Omental fat pad (tissue), 4 donors: ENCODE data around the gene BCL6B. TPM values are rescaled to one million over a fixed set of nuclear protein-coding genes. Genes with fewer than 3 reads are reported as not detected.

ENCODE experiments used
- ATAC-seq: fragments of 150-250 bp; one replicate; pipeline ENCODE4 v1.9.1; 2016; ENCODE audit warnings: mild to moderate bottlenecking, moderate library complexity; ENCODE audit not compliant: low FRiP score
- DNase-seq: peaks from one replicate; pipeline ENCODE4 v3.0.0-alpha.2; 2019; ENCODE audit warnings: low spot score
- CTCF ChIP-seq, 3 donors: fragments of 450-650 bp; IDR thresholded peaks; one replicate each; pipeline ENCODE4 v1.5.1; 2016 to 2017; ENCODE audit warnings: antibody characterized with exemption in 3 of 3, mild to moderate bottlenecking in 3 of 3, moderate library complexity in 2 of 3
- total RNA-seq, 4 donors: library from RNA; depleted of rRNA; stranded (reverse); fragments of >200 nt; gene quantifications; one replicate each; pipeline ENCODE4 v1.1.0, GENCODE V29; 2016

Gene BCL6B
- total RNA-seq, 4 donors from 2014 or later: 4.6 to 11.2 (median 8.2) TPM

- DNase-seq: peak; percentile 64
- ATAC-seq: peak; percentile 55
Observed at GRCh38 chr17:7021993-7022778, 664 bp upstream of the BCL6B start.

GRCh38 chr17:7023576-7024401 lies 939 bp downstream of the BCL6B start:
- ATAC-seq: peak; percentile 75
- no peak for TF ChIP-seq CTCF (IDR thresholded peaks at IDR 0.05)
- DNase-seq: peak; percentile 90

More at GRCh38 chr17:7021993-7022778, 664 bp upstream of the BCL6B start:
- peak in 2 of 3 donors; percentile 23 to 76 for TF ChIP-seq CTCF (IDR thresholded peaks at IDR 0.05)

GRCh38 chr17:7024402-7024785 lies 1.5 kb downstream of the BCL6B start:
- TF ChIP-seq CTCF (IDR thresholded peaks at IDR 0.05): no peak
- ATAC-seq: no peak
- DNase-seq: no peak

DNA sequence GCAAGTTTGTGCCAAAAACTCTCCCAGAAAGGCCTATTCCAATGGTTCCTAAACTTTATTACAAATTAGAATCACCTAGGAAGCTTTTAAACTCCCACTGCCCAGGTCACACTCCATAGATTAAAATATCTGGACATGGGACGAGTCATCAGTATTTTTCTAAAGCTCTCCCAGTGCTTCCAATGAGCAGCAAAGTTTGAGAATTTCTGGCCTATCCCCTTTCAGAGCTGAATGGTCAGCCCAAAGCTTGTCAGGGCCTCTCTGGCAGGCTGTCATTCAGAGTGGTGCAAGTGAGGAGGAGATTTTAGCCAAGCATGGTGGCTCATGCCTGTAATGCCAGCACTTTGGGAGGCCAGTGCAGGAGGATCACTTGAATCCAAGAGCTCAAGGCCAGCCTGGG lies 2.4 kb downstream of the BCL6B start:
- TF ChIP-seq CTCF (IDR thresholded peaks at IDR 0.05): no peak
- DNase-seq (no peak), ATAC-seq (no peak)

- no peak for ATAC-seq
- DNase-seq: no peak
- no peak for TF ChIP-seq CTCF (IDR thresholded peaks at IDR 0.05)
Observed at GRCh38 chr17:7026471-7027115, 3.7 kb downstream of the BCL6B start.

DNA sequence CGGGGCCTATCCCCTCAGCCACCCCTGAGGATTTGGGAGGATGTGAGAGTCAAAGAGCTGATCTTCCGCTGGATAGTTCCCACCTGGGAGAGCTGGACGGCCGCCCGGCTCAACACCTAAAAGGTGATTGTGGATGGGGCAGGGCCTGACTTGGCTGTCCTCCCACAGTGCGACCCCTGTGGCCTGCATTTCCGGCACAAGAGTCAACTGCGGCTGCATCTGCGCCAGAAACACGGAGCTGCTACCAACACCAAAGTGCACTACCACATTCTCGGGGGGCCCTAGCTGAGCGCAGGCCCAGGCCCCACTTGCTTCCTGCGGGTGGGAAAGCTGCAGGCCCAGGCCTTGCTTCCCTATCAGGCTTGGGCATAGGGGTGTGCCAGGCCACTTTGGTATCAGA lies 4.5 kb downstream of the BCL6B start:
- ATAC-seq (no peak), DNase-seq (no peak)
- TF ChIP-seq CTCF (IDR thresholded peaks at IDR 0.05): no peak
